GM19238 (cell line): ENCODE data around the gene PINLYP.

ENCODE experiments used
- DNase-seq: peaks from one replicate; pipeline ENCODE4 v3.0.0; 2011; ENCODE audit warnings: low spot score; ENCODE audit not compliant: insufficient read length

Gene PINLYP

GRCh38 chr19:43628646-43629326, 53.2 kb downstream of the PINLYP start:
- no peak for DNase-seq

- no peak for DNase-seq
Measured at GRCh38 chr19:43631491-43631890, 55.9 kb downstream of the PINLYP start.
